Endothelial cell of umbilical vein (primary cell): Measurements from ENCODE around the gene IL17RB.

ENCODE experiments used
- CTCF ChIP-seq, 2 donors: IDR thresholded peaks; 1 replicate in 1 of 2; 2 replicates in 1 of 2; pipeline ENCODE4 v1.5.1; 2011; ENCODE audit warnings: low read length in 2 of 2, mild to moderate bottlenecking in 2 of 2, moderate library complexity in 2 of 2, control low read depth in 1 of 2, inconsistent platforms in 1 of 2, low read depth in 1 of 2; ENCODE audit not compliant: insufficient read depth in 1 of 2; ENCODE audit errors: extremely low read depth in 1 of 2
- EZH2 ChIP-seq: IDR thresholded peaks from 2 replicates; pipeline ENCODE4 v1.6.1; 2012; ENCODE audit warnings: borderline replicate concordance, low read depth, mild to moderate bottlenecking, moderate library complexity, low read length, inconsistent platforms; ENCODE audit not compliant: severe bottlenecking
- FOS ChIP-seq: IDR thresholded peaks from 2 replicates; pipeline ENCODE4 v1.6.1; 2011; ENCODE audit warnings: mild to moderate bottlenecking, low read length, moderate library complexity, borderline replicate concordance; ENCODE audit not compliant: insufficient read depth
- JUN ChIP-seq: IDR thresholded peaks from 2 replicates; pipeline ENCODE4 v1.6.1; 2011; ENCODE audit warnings: borderline replicate concordance, low read depth; ENCODE audit not compliant: insufficient read length, insufficient read depth
- POLR2A ChIP-seq: IDR thresholded peaks from 2 replicates; pipeline ENCODE4 v1.6.1; 2012; ENCODE audit warnings: low read depth, mild to moderate bottlenecking, control low read depth, low read length
- POLR2AphosphoS5 ChIP-seq: IDR thresholded peaks from 2 replicates; pipeline ENCODE4 v1.6.1; 2012; ENCODE audit warnings: low read depth, mild to moderate bottlenecking, control low read depth, low read length, moderate library complexity; ENCODE audit not compliant: insufficient read depth
- TF ChIP-seq, protein P1 (sequence below): IDR thresholded peaks from 2 replicates; pipeline ENCODE4 v1.6.1; 2011; ENCODE audit not compliant: insufficient read depth, insufficient read length

DNA sequence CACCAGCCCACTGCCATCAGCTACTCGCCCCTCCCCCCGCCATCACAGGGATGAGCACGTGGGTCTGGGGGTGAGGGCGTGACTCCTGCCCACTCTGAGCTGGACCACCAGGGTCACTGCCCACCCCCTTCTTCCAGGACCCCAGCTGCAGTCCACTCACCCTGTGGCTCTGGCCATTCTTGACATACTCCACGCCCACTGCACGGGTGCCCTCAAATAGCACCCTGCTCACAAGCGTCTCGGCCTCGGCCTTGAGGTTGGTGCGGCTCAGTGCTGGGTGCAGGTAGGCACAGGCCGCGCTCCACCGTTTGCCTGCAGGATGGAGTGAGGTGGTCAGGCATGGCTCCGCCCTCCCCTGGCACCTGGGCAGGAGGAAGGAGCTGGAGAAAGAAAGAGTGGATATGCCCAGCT is 24.0 kb upstream of the IL17RB start:
- TF ChIP-seq CTCF (IDR thresholded peaks at IDR 0.05; ENCODE audit: extremely low read depth in 1 of 2, insufficient read depth in 1 of 2, low read depth in 1 of 2, low read length in 2 of 2) (no peak), POLR2AphosphoS5 (no peak), EZH2 (no peak), POLR2A (no peak), JUN (no peak), FOS (no peak)
- TF ChIP-seq, protein P1, sequence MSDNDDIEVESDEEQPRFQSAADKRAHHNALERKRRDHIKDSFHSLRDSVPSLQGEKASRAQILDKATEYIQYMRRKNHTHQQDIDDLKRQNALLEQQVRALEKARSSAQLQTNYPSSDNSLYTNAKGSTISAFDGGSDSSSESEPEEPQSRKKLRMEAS, result no peak
